HG03066 (cell line): ENCODE measurements around the gene HOMEZ.
"Not testable (repeated sequence)": the region's sequence is repeated elsewhere in the genome, so short reads cannot be mapped to it uniquely, and the experiment has no call there.

ENCODE experiments used
- ATAC-seq: cut with Tn5 transposase; IDR thresholded peaks from one replicate; pipeline ENCODE4 v1.9.1; 2021; ENCODE audit warnings: low read depth; ENCODE audit not compliant: unreplicated experiment

The HOMEZ gene

GRCh38 chr14:23228812-23229211 is 57.1 kb downstream of the HOMEZ start:
- ATAC-seq = no peak

- no peak for ATAC-seq
Observed at GRCh38 chr14:23227566-23227965, 58.4 kb downstream of the HOMEZ start.

- not testable (repeated sequence) for ATAC-seq
Observed at GRCh38 chr14:23224958-23225357, 61.0 kb downstream of the HOMEZ start.
